Amygdala (tissue), 56 donors: ENCODE measurements around the gene GRAMD4.

Experiments
- DNase-seq, 56 donors: peaks; one replicate each; lab custom pipeline; 2025; lab: John Stamatoyannopoulos, UW

Gene GRAMD4

GRCh38 chr22:46665151-46665695 is 45.0 kb downstream of the GRAMD4 start:
- DNase-seq, result no peak

GRCh38 chr22:46665751-46666280 is 45.6 kb downstream of the GRAMD4 start:
- DNase-seq, result no peak

- DNase-seq, result no peak
Measured at GRCh38 chr22:46666577-46667244, 46.5 kb downstream of the GRAMD4 start.

GRCh38 chr22:46667245-46667623 is 47.0 kb downstream of the GRAMD4 start:
- no peak for DNase-seq

- DNase-seq, result no peak
Measured at GRCh38 chr22:46668116-46668515, 47.9 kb downstream of the GRAMD4 start.

GRCh38 chr22:46669201-46669600 is 49.0 kb downstream of the GRAMD4 start:
- DNase-seq, result no peak

GRCh38 chr22:46671824-46672432 is 51.7 kb downstream of the GRAMD4 start:
- no peak for DNase-seq

GRCh38 chr22:46672731-46673130 is 52.5 kb downstream of the GRAMD4 start:
- DNase-seq, result no peak

GRCh38 chr22:46673205-46673604 is 53.0 kb downstream of the GRAMD4 start:
- no peak for DNase-seq

- no peak for DNase-seq
Measured at GRCh38 chr22:46673662-46674236, 53.6 kb downstream of the GRAMD4 start.

- DNase-seq, result peak in 5 of 56 donors; percentile 28 to 54 (median 30)
Measured at GRCh38 chr22:46674367-46674781, 54.2 kb downstream of the GRAMD4 start.

- no peak for DNase-seq
Measured at GRCh38 chr22:46674906-46675305, 54.7 kb downstream of the GRAMD4 start.

GRCh38 chr22:46675479-46675878 is 55.3 kb downstream of the GRAMD4 start:
- DNase-seq, result no peak

GRCh38 chr22:46675938-46676337 is 55.8 kb downstream of the GRAMD4 start:
- DNase-seq, result no peak

GRCh38 chr22:46676479-46676878 is 56.3 kb downstream of the GRAMD4 start:
- DNase-seq, result no peak

GRCh38 chr22:46676881-46677280 is 56.7 kb downstream of the GRAMD4 start:
- DNase-seq, result no peak

GRCh38 chr22:46677323-46678002 is 57.3 kb downstream of the GRAMD4 start:
- no peak for DNase-seq

- no peak for DNase-seq
Measured at GRCh38 chr22:46678003-46678657, 57.9 kb downstream of the GRAMD4 start.

GRCh38 chr22:46678785-46679700 is 58.9 kb downstream of the GRAMD4 start:
- DNase-seq, result no peak
